Osteoblast (primary cell): ENCODE results near the gene ENDOD1. TPM values are rescaled to one million over a fixed set of nuclear protein-coding genes. Genes with fewer than 3 reads are reported as not detected.

ENCODE experiments used
- DNase-seq: peaks from one replicate; pipeline ENCODE4 v3.0.0; 2011; ENCODE audit warnings: low spot score, mixed read lengths; ENCODE audit not compliant: insufficient read length; ENCODE audit errors: missing footprints
- H2AFZ ChIP-seq: 2 replicates; pipeline ENCODE4 v1.6.0; 2011; ENCODE audit warnings: mild to moderate bottlenecking, low read length
- H3K27ac ChIP-seq: 2 replicates; pipeline ENCODE4 v1.5.1; 2011; ENCODE audit warnings: mild to moderate bottlenecking, low read depth, low read length, moderate library complexity
- H3K27me3 ChIP-seq: 2 replicates; pipeline ENCODE4 v1.6.0; 2012; ENCODE audit warnings: mild to moderate bottlenecking, control low read depth, inconsistent platforms, low read length, moderate library complexity; ENCODE audit not compliant: insufficient read depth
- H3K36me3 ChIP-seq: 2 replicates; pipeline ENCODE4 v1.5.1; 2011; ENCODE audit warnings: mild to moderate bottlenecking, low read length, control low read depth, moderate library complexity; ENCODE audit not compliant: insufficient read depth
- H3K4me1 ChIP-seq: 2 replicates; pipeline ENCODE4 v1.5.1; 2011; ENCODE audit warnings: mild to moderate bottlenecking, low read length, control low read depth, moderate library complexity; ENCODE audit not compliant: insufficient read depth
- H3K4me2 ChIP-seq: 2 replicates; pipeline ENCODE4 v1.6.0; 2011; ENCODE audit warnings: mild to moderate bottlenecking, low read length; ENCODE audit not compliant: insufficient read depth
- H3K4me3 ChIP-seq: fragments of 200-600 bp; sonication (generic); 3 replicates; pipeline ENCODE4 v1.5.1; 2012; ENCODE audit warnings: mild to moderate bottlenecking, low read length, inconsistent platforms; ENCODE audit not compliant: insufficient read depth
- H3K79me2 ChIP-seq: 2 replicates; pipeline ENCODE4 v1.6.0; 2012; ENCODE audit warnings: mild to moderate bottlenecking, low read length, control low read depth, inconsistent platforms; ENCODE audit not compliant: insufficient read depth
- H3K9me3 ChIP-seq: 2 replicates; pipeline ENCODE4 v1.5.1; 2011; ENCODE audit warnings: low read depth, low read length, control low read depth
- H4K20me1 ChIP-seq: 2 replicates; pipeline ENCODE4 v1.6.0; 2012; ENCODE audit warnings: mild to moderate bottlenecking, low read length, control low read depth; ENCODE audit not compliant: insufficient read depth
- CTCF ChIP-seq: IDR thresholded peaks from 2 replicates; pipeline ENCODE4 v1.5.1; 2011; ENCODE audit warnings: mild to moderate bottlenecking, low read depth, low read length, moderate library complexity; ENCODE audit errors: extremely low read depth
- total RNA-seq: library from RNA; depleted of rRNA; stranded (reverse); fragments of >200 nt; gene quantifications from 2 replicates; pipeline ENCODE4 v1.2.3, GENCODE V29; 2012

ENDOD1 gene
- total RNA-seq, 1 donor: 44.2 TPM

DNA sequence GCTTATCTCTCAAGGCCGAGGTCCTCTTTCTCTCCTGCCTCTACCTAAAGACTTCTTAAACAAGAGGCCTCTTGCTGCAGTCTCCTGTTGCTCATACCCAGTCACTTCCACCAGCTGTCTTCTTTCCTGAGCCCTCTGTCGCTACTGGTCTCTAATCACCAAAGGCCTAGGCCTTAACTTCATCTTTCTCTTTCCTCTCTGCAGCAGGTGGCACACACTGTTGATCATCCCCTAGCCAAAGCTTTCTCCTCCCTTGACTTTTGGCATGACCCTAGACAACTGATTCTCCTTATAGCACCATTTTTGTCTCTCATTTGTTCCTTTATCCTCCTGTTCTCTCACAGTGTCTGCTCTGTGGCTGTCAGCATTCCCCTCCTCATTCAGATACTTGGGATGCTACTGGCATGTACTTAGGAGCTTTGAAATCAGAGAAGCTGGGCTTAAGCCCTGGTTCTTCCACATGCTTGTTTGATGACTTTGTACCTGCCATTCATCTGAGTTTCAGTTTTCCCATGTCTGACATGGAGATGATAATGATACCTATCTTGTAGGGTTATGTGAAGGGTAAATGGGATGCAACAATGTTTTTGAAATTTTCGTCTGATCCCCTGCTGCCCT is 22.4 kb downstream of the ENDOD1 start:
- no peak for TF ChIP-seq CTCF
- Histone ChIP-seq H2AFZ (no peak overlapping the region), H3K9me3 (no peaks in the 10 kb centered on the region), H3K27me3 (no peaks in the 10 kb centered on the region), H3K4me2 (no peak overlapping the region), H3K79me2 (peaks cover 17% of the 10 kb centered on the region), H3K36me3 (no peaks in the 10 kb centered on the region), H3K4me1 (peaks cover 22% of the 10 kb centered on the region), H3K4me3 (no peak overlapping the region), H4K20me1 (peaks cover 18% of the 10 kb centered on the region), H3K27ac (no peak overlapping the region)
- DNase-seq: no peak

- peaks cover 24% of the 10 kb centered on the region for H3K79me2 ChIP-seq
These were observed 26.0 kb downstream of the ENDOD1 start for GRCh38 chr11:95115597-95115996.

DNA sequence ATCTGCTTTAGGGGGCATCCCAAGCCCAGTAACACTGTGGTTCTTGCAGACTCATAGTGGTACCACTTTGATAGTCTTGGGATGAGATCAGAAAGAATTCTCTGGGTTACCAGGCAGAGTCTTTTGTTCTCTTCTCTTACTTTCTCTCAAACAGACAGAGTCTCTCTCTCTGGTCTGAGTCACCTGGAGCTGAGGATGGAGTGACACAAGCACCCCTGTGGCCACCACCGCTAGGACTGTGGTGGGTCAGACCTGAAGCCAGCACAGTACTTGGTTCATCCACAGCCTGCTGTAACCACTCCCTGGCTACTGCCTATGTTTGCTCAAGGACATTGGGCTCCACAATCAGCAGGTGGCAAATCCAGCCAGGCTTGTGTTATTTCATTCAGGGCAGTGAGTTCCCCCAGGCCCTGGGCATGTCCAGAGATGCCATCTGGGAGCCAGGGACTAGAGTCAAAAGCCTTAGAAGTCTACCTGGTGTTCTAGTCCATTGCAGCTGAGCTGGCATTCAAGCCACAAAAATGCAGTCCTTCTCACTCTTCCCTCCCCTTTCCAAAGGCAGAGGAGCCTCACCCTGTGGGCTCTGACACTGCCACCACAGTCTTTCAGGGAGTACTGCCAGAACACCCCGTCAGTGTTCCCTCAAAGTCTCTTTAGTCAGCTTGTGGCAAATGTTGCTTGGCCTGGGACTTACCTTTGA is 29.9 kb downstream of the ENDOD1 start:
- Histone ChIP-seq H3K4me2 (no peak overlapping the region), H3K4me3 (no peak overlapping the region), H3K9me3 (no peaks in the 10 kb centered on the region), H3K4me1 (no peaks in the 10 kb centered on the region), H3K79me2 (peaks cover 23% of the 10 kb centered on the region), H3K27ac (no peak overlapping the region), H2AFZ (no peak overlapping the region), H3K36me3 (no peaks in the 10 kb centered on the region), H4K20me1 (peaks cover 10% of the 10 kb centered on the region), H3K27me3 (no peaks in the 10 kb centered on the region)
- no peak for DNase-seq
- TF ChIP-seq CTCF: no peak

More at GRCh38 chr11:95115597-95115996, 26.0 kb downstream of the ENDOD1 start:
- H3K4me1 ChIP-seq: no peaks in the 10 kb centered on the region
- H4K20me1 ChIP-seq: peaks cover 12% of the 10 kb centered on the region
- no peaks in the 10 kb centered on the region for H3K9me3 ChIP-seq
- TF ChIP-seq CTCF: no peak
- H3K36me3 ChIP-seq: no peaks in the 10 kb centered on the region
- no peak overlapping the region for H2AFZ ChIP-seq
- H3K27me3 ChIP-seq: no peaks in the 10 kb centered on the region
- no peak for DNase-seq
- no peak overlapping the region for H3K27ac ChIP-seq
- no peak overlapping the region for H3K4me2 ChIP-seq
- no peak overlapping the region for H3K4me3 ChIP-seq

DNA sequence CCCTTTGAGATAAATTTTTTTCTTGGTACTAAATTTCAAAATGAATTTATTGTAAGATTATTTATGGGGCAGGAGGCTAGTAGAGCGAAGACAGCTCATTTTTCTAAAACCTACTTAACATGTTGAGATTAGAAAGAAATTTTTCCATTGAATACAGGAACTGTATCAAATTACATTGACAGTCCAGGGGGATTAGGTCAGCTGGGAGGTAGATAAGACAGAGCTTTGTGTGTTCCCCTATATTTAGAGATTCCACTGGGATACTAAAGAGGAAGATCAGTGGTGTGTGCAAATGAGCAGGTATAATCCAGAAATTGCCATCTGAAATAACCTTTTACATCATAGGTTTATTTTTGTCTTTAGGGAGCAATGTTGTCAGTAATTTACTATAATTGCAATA is 32.1 kb downstream of the ENDOD1 start:
- Histone ChIP-seq H3K36me3 (no peaks in the 10 kb centered on the region), H4K20me1 (peaks cover 13% of the 10 kb centered on the region), H3K27me3 (no peaks in the 10 kb centered on the region), H3K4me2 (no peak overlapping the region), H3K4me3 (no peak overlapping the region), H3K9me3 (no peaks in the 10 kb centered on the region), H2AFZ (no peak overlapping the region), H3K79me2 (peaks cover 14% of the 10 kb centered on the region), H3K4me1 (no peaks in the 10 kb centered on the region), H3K27ac (no peak overlapping the region)
- TF ChIP-seq CTCF: no peak
- DNase-seq: no peak
